Measurements from ENCODE around the gene SRPRB.
A peak's percentile ranks its signal among the peaks of the same experiment; 100 is the strongest.

SRPRB gene, protein sequence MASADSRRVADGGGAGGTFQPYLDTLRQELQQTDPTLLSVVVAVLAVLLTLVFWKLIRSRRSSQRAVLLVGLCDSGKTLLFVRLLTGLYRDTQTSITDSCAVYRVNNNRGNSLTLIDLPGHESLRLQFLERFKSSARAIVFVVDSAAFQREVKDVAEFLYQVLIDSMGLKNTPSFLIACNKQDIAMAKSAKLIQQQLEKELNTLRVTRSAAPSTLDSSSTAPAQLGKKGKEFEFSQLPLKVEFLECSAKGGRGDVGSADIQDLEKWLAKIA

GRCh38 chr3:133805702-133806475, at the start of gene SRPRB:
Gene SRPRB, plus strand, starts transcription at chr3:133805815. Its CDS starts 34 bp downstream, at chr3:133805849.
- peak; percentile 78 to 93 for DNase-seq

DNA sequence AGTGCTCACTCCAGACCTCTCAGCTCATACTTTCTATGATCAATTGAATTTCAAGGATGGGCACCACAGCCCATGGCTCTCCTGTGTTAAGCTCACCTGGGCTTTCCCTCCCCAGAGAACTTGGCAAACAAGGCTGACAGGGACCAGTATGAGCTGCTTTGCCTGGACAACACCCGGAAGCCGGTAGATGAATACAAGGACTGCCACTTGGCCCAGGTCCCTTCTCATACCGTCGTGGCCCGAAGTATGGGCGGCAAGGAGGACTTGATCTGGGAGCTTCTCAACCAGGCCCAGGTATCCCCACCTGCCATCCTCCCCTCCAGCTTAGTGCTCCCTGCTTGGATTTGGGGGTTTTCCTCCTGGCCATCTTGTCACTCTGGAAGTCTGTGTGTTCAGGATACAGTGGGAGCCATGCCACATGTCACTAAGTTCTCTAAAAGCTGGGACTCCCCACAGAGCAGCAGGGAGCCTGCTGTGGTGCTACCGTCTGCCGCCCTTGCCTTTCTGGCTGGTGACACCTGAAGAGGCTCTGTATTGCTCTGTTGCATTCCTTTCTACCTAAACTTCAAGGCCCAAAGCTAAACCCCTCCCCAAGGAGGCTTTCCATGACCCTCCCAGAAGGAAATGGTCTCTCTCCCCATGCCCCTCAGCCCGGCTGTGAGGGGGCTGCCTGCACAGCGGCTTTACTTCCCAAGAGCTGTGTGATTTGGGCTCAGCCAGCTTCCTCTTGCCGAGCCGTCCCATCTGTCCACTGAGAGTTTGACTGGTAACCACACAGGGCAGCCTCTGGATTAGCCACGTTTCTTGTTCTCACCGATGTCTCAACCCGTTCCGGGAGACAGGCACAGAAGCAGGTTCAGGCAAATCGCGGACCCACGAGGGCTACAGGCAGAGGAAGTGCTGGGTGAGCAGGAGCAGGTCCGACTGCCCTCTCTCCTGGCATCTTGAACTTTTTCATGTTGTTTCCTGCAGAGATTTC, 48.6 kb upstream of the SRPRB start:
- no peak for DNase-seq

DNA sequence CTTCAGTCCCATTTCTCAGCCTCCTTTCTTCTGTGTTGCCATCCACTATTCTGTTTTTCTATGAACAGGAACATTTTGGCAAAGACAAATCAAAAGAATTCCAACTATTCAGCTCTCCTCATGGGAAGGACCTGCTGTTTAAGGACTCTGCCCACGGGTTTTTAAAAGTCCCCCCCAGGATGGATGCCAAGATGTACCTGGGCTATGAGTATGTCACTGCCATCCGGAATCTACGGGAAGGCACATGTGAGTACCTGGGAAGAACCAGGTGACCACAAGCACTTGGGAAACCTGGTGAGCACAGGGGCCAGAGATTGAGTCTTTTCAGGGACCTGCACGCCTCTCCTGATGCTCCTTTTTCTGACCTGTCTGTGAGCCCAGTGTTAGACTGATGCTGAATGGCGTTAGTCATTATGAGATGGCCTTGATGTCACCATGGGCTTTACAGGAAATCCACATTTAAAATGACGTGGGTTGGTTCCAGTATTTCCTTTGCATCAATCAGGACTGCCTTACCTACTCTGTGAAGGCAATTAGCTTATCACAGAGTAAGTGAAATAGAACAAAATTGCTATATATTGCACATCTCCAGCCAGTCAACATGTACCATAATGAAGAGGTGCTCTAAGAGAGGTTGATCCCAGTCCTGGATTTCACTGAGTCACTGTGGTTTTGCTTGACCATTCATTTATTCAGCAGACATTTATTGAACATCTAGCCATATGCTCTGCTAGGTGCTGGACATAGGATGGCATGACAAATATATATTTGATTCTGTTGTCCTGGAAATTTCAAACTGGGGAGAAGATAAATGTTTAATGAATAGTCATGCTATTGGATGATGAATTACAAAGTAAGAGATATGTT, 47.7 kb upstream of the SRPRB start:
- DNase-seq, result no peak

GRCh38 chr3:133758568-133758928, 47.1 kb upstream of the SRPRB start:
- no peak for DNase-seq

- DNase-seq, result no peak
These were observed 46.5 kb upstream of the SRPRB start for GRCh38 chr3:133758964-133759739.

GRCh38 chr3:133759740-133760305, 45.8 kb upstream of the SRPRB start:
- DNase-seq, result no peak

DNA sequence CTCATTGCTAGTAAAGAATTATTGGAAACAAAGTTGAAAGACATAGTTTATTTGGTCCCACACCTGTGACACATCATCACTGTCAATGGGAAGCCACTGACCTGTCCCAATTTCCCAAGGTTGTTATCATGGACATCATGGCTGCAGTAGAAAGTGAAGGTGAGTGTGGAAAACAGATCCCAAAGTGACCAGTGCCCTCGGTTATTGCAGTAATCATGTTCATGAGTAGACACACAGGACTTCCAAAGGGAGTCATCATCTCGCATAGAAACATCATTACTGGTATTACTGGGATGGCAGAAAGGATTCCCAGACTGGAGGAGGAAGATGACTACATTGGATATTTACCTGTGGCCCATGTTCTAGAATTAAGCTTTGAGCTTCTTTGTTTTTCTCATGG, 44.7 kb upstream of the SRPRB start:
- DNase-seq, result no peak

DNA sequence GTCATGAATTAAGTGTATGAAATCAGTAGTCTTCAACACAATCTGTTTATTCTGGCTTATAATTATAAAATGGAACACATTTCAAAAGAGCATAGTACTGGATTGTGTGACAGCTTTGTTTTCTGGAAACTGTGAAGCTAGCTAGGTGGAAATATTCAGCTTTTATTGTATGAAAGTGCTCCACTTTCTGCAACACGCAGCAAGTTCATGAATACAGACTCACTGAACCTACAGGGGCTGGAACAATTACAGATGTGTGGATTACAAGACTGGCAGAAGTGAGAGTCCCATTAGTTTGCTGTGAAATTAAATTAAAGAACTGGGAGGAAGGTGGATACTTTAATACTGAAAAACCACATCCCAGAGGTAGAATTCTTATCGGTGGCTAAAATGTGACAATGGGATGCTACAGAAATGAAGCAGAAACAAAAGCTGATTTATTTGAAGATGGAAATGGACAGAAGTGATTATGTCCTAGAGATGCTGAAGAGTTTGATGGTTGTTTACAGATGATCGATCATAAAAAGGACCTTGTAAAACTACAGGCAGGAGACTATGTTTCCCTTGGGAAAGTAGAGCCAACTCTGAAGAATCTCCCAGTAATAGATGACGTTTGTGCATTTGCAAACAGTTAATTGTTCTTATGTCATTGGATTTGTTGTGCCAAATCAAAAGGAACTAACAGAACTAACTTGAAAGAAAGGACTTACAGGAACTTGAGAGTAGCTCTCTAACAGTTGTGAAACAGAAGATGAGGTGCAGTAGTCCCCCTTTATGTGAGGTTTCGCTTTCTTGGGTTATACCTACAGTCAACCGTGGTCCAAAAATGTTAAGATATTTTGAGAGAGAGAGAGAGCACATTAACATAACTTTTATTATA, 43.8 kb upstream of the SRPRB start:
- DNase-seq, result no peak

DNA sequence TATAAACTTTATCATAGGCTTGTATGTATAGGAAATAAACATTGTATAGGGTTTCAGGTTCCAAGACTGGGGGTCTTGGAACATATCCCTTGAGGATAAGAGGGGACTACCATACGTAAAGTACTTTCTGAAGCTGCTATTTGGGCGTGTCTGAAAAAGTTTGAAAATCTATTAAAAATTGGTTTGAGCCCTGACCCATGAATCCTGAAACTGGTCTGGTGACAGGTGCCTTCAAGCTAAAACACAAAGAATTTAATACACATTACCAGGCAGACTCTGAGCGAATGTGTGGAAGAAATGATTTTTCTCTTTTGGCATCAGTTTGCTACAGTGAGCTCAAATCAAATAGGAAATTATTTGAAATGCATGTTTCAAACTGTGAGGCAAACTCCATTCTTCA, 43.1 kb upstream of the SRPRB start:
- no peak for DNase-seq

DNA sequence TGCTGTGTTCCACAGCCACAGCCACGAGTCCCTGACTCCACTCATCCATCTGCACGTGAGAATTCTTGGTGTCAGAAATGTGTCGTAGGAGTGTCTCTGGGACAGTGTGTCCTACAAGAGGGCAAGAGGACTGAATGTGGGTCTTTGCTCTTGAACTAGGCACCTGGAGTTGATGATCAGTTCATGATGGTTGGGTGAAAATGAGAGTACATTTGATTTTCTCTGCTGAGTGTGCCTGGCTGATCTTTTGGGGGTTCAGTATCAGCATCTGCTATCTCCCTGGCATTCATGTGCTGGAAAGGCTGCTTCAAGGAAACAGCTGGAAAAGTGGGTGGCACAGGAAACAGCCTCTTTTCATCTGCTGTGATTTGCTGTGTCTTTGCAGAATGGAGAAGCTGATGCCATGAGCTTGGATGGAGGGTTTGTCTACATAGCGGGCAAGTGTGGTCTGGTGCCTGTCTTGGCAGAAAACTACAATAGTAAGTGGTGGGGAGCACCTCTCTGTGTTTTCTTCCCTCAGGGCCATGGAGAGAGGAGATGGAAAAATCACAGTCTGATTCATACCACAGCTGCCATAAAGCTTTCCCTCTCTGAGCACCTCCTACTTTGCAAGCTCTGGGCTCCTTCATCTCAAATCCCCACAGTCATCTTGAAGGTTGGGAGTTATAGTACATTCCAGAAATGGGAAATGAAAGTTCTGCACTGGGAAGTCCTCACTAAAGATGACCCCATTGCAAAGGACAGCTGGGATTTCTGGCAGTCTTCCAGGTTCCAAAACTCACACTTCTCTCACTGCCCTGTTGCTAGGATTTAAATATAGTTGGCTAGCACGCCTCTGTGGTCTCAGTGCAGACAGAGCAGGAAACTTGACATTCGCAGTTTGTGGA, 41.6 kb upstream of the SRPRB start:
- DNase-seq, result no peak

- no peak for DNase-seq
These were observed 40.4 kb upstream of the SRPRB start for GRCh38 chr3:133765256-133765655.

DNA sequence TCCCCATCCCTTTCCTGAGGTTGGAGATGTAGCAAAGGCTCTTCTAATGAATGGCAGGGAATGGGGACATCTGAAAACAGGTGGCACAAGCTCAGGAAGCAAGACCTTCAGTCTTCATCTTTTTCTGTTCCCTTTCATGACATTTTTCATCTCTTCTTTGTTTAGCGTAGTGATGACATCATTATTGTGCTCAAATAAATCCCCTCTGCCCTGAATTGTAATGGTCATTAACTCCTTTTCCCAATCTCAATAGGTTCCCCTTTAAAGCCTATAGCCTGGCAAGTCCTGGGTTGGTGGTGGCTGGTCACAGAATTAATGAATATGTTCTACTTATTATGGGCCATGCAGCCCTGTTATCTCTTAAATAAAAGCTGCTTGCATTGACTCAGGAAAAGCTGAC, 38.0 kb upstream of the SRPRB start:
- DNase-seq, result no peak

DNA sequence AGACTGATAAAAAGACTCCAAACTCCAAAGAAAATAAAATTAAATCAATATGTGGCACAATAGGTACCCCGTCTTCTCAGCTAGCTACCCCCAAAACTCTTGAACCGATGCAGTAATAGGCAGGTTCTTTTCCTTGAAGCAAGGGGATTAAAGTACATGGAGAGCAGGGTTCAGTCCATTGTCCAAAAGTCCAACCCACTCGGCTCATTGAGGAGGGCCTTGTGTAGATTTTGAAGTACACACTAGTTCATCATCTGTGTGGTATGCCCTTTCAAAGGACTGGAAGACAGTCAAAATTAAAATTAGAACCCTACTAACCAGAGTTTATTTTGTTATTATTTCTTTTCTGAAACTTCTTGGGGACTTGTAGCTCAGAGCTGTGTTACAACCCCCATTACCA, 36.1 kb upstream of the SRPRB start:
- DNase-seq, result no peak

DNA sequence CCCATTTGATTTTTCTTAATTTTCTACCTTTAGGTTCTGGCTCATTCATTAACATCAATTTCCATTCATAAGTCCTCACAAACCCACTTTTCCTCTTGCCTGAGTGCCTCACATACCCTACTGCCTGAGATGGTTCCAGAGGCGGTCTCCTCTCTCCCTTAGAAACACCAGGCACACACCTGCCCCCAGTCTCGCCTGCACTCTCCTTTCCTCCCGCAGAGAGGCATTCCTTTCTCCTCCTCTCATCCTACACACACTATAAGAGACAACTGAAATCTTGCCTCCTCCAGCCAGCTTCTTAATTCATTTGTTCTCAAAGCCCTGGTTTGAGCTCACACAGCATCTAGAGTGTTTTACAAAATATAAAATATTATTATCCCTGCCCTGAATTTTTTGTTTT, 31.9 kb upstream of the SRPRB start:
- DNase-seq, result no peak

GRCh38 chr3:133775309-133775708, 30.3 kb upstream of the SRPRB start:
- DNase-seq, result no peak

DNA sequence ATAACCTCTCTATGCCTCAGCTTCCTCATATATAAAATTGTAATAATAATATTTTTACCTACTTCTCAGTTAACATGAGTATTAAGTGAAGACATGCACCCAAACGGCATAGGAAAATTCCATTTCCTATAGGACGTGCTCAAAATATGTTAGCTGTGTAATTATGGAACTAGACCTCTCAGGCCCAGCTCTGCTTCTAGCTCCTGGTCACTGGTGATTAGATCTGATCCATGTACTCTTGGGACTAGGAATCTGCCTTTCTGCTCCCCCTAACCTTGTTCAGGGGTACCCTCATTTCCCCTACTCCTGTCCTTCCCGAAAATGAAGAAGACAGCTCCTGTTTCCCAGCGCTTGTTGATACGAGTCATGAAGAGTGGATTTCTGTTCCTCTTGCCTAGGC, 29.8 kb upstream of the SRPRB start:
- DNase-seq, result no peak

- DNase-seq, result no peak
These were observed 28.7 kb upstream of the SRPRB start for GRCh38 chr3:133776794-133777438.

DNA sequence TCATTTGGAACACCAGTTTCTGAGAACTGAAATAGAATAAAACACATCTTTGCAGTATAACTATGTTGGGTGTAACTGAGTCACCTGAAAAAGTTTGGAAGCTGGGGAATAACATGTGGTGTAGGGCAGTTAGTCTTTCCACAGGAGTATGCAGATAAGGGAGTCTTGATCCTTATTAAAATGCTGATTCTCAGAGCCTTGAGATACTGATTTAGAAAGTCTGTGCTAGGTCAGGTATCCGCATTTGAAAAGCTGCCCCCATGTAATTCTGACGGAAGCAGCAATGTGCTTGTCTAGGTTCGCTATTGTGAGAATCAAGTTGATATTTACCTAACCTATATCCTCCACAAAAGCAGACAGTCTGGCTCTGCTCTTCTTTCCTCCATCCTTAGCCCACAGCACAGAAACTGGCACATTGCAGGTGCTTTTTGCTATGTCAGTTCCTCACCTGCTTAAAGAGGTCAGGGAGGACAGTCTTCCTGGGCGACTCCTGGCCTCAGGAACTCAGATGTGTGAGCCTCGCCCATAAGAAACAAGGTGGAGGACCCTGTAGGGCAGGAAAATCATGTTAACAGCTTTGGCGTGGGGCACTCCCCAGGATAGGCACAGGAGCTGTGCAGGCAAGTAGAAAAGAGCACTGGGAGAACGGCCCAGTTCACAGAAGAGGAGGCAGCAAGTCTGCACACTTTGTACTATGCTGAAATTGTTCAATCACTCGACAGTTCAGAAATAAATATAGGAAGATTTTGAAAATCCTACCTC, 27.6 kb upstream of the SRPRB start:
- DNase-seq, result no peak

All from NCI-H187 (cell line).